ENCODE results near the gene PC. TPM values are rescaled to one million over a fixed set of nuclear protein-coding genes. Genes with fewer than 3 reads are reported as not detected.

PC gene
- total RNA-seq, 2 donors from 2014 or later: 12.2 to 81.7 TPM

DNA sequence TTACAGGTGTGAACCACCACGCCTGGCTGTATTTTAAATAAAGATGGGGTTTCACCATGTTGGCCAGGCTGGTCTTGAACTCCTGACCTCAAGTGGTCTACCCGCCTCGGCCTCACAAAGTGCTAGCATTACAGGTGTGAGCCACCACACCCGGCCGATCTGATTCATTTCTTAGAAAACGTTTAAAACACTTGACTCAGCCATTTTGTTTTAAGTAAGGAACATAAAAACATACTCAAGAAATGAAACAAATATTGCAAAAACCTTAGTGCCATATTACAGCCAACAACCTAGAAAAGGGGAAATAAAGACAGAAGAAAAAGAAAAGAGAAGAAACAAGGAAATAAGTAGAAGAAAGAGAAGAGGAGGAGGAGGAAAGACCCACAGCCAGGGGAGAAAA, 84.0 kb downstream of the PC start:
- Histone ChIP-seq H3K27me3 (no peaks in the 10 kb centered on the region), H3K4me3 (no peak overlapping the region), H3K36me3 (replicated peaks in 1 of 2; ENCODE audit: insufficient read depth in 1 of 2, low read depth in 2 of 2) (no peaks in the 10 kb centered on the region), H3K27ac (no peak overlapping the region), H3K9me3 (no peaks in the 10 kb centered on the region), H3K4me1 (no peaks in the 10 kb centered on the region)
- intact Hi-C loops (cut with DNase I): no loop called here
- ATAC-seq: no peak
- no peak for DNase-seq
- no peak for TF ChIP-seq POLR2A (IDR thresholded peaks at IDR 0.05)
- TF ChIP-seq, protein P1, sequence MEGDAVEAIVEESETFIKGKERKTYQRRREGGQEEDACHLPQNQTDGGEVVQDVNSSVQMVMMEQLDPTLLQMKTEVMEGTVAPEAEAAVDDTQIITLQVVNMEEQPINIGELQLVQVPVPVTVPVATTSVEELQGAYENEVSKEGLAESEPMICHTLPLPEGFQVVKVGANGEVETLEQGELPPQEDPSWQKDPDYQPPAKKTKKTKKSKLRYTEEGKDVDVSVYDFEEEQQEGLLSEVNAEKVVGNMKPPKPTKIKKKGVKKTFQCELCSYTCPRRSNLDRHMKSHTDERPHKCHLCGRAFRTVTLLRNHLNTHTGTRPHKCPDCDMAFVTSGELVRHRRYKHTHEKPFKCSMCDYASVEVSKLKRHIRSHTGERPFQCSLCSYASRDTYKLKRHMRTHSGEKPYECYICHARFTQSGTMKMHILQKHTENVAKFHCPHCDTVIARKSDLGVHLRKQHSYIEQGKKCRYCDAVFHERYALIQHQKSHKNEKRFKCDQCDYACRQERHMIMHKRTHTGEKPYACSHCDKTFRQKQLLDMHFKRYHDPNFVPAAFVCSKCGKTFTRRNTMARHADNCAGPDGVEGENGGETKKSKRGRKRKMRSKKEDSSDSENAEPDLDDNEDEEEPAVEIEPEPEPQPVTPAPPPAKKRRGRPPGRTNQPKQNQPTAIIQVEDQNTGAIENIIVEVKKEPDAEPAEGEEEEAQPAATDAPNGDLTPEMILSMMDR (IDR thresholded peaks at IDR 0.05): no peak
- 81 to 90% methylated on average over 6 of the region's 6 CpGs for WGBS, 2 donors

DNA sequence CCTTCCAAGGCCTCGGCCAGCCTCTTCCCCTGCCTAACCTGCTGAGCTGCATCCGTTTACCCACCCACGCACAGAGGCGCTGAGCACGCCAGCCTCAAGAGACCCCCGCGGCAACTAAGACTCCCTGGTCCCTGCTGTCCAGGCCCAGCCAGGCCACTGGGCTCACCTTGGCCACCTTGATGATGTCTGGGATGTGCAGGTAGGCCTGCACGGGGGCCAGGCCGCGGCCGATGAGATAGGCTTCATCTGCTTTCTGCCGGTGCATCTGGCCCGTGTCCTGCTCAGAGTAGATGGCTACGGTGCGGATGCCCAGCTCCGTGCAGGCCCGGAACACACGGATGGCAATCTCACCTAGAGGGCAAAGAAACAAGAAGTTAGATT, 86.7 kb downstream of the PC start:
- 94% methylated on average over 14 to 18 of the region's 18 CpGs for WGBS, 2 donors
- TF ChIP-seq POLR2A (IDR thresholded peaks at IDR 0.05): no peak
- TF ChIP-seq, protein P1 (IDR thresholded peaks at IDR 0.05): no peak
- no peaks in the 10 kb centered on the region for H3K36me3 ChIP-seq (replicated peaks in 1 of 2; ENCODE audit: insufficient read depth in 1 of 2, low read depth in 2 of 2)
- ATAC-seq (no peak), DNase-seq (no peak)
- H3K4me1 ChIP-seq: peaks cover 6% of the 10 kb centered on the region
- no peak overlapping the region for H3K27ac ChIP-seq
- no peak overlapping the region for H3K4me3 ChIP-seq
- H3K27me3 ChIP-seq: no peaks in the 10 kb centered on the region
- H3K9me3 ChIP-seq: no peaks in the 10 kb centered on the region
- intact Hi-C loops (cut with DNase I): no loop called here

DNA sequence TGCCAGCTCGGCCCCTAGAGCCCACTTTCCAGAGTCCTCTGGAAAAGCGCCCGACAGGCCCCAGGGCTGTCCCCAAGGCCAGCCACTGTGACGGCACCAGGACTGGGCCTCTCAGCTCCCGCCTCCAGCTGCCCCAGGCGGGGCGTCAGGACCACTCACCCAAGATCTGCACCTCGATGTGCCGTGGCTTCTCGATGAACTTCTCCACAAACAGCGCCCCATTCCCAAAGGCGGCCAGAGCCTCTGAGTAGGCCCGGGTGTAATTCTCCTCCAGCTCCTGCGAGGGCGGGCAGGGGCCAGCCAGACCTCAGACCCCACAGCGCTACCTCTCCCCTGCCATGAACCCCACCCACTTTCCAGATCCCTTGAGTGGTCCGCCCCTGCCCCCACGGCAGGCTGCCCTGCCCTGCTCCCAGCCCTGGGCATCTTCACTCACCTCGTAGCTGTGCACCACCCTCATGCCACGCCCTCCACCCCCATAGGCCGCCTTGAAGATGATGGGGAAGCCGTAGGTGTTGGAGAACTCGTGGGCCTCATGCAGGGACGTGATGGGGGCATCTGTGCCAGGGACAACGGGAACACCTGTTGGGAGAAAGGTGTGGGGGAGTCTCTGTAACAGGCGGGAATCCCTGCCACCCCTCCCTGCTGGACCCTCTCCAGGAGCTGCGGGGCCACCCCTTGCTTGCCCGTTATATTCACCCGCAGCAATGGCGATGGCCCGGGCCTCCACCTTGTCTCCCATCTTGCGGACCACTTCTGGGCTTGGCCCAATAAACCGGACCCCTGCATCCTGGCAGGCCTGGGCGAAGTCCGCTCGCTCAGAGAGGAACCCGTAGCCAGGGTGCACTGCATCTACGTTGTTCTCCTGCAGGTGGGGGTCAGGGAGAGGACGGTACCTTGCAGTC, 87.3 kb downstream of the PC start:
- intact Hi-C loops (cut with DNase I): no loop called here
- WGBS, 2 donors: 91 to 96% methylated on average over 28 to 39 of the region's 39 CpGs

DNA sequence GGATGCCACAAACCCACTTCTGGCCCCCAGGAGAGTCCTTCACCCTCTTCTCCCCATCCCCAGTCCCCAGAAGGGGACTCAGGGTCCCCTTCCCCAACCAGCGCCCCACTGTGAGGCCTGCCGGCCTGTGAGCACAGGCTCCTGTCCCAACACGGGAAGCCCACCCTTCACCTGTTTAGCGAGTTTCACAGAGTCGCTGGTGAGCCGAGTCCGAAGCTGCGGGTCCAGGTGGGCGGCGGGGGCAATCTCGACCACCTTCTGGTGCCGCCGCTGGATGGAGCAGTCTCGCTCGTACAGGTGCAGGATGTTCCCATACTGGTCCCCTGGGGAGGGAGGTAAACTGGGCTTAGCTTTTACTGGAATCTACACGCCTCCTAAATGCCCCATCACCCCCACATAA, 88.1 kb downstream of the PC start:
- TF ChIP-seq, protein P1 (IDR thresholded peaks at IDR 0.05): no peak
- TF ChIP-seq POLR2A (IDR thresholded peaks at IDR 0.05): no peak
- Histone ChIP-seq H3K27ac (no peak overlapping the region), H3K9me3 (no peaks in the 10 kb centered on the region), H3K4me3 (no peak overlapping the region), H3K36me3 (replicated peaks in 1 of 2; ENCODE audit: insufficient read depth in 1 of 2, low read depth in 2 of 2) (no peaks in the 10 kb centered on the region), H3K4me1 (peaks cover 6% of the 10 kb centered on the region), H3K27me3 (no peaks in the 10 kb centered on the region)
- DNase-seq (no peak), ATAC-seq (no peak)
- WGBS, 2 donors: 91 to 100% methylated on average over 1 to 16 of the region's 16 CpGs
- intact Hi-C loops (cut with DNase I): no loop called here

More for the DNA sequence above, 87.3 kb downstream of the PC start:
- Histone ChIP-seq H3K4me1 (peaks cover 6% of the 10 kb centered on the region), H3K4me3 (no peak overlapping the region), H3K36me3 (replicated peaks in 1 of 2; ENCODE audit: insufficient read depth in 1 of 2, low read depth in 2 of 2) (no peaks in the 10 kb centered on the region), H3K9me3 (no peaks in the 10 kb centered on the region), H3K27ac (no peak overlapping the region), H3K27me3 (no peaks in the 10 kb centered on the region)
- ATAC-seq (no peak), DNase-seq (no peak)
- TF ChIP-seq, protein P1 (IDR thresholded peaks at IDR 0.05): no peak
- no peak for TF ChIP-seq POLR2A (IDR thresholded peaks at IDR 0.05)

DNA sequence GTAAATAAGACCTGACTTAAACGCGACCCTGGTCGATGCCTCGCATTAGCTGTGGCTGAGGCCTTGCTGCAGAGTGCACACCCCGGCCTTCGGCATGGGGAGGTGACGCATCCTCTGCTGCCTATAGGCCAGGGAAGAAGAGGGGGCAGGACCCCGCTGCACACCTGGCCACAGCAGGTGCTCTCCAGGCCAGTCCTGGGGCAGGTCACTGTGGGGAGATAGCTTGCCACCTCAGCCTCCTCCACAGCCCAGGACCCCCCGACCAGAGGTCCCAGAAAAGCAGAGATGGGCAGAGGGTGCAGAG, 88.7 kb downstream of the PC start:
- H3K27ac ChIP-seq: no peak overlapping the region
- TF ChIP-seq POLR2A (IDR thresholded peaks at IDR 0.05): no peak
- TF ChIP-seq, protein P1 (IDR thresholded peaks at IDR 0.05): no peak

More for the DNA sequence above, 88.7 kb downstream of the PC start:
- Histone ChIP-seq H3K9me3 (no peaks in the 10 kb centered on the region), H3K36me3 (replicated peaks in 1 of 2; ENCODE audit: insufficient read depth in 1 of 2, low read depth in 2 of 2) (no peaks in the 10 kb centered on the region), H3K27me3 (no peaks in the 10 kb centered on the region), H3K4me1 (peaks cover 6% of the 10 kb centered on the region), H3K4me3 (no peak overlapping the region)
- 93 to 94% methylated on average over 9 of the region's 9 CpGs for WGBS, 2 donors
- DNase-seq: no peak
- intact Hi-C loops (cut with DNase I): no loop called here
- ATAC-seq: no peak

Data from body of pancreas (tissue), 4 donors.